ENCODE data around the gene VTI1B.

DNA sequence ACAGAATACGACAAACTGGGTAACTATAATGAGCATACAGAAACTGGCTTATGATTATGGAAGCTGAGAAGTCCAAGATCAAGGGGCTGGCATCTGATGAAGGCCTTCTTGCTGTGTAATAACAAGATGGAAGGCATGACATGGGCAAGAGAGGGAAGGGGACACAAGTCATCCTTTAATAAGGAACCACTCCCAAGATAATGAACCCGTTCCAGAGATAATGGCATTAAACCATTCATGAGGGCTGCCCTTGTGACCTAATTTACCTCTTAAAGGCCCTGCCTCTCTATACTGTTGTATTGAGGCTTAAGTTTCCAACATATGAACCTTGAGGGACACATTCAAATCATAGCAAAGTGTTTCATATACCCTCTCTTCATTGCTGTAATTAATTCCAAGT, 4.6 kb upstream of the VTI1B start:
- no peak for TF ChIP-seq CTCF (IDR thresholded peaks at IDR 0.05)
- no peak for TF ChIP-seq POLR2A (IDR thresholded peaks at IDR 0.05)
